GM19438 (cell line): ENCODE measurements around the gene STRADA.

Experiments used
- ATAC-seq: cut with Tn5 transposase; IDR thresholded peaks from one replicate; pipeline ENCODE4 v1.9.1; 2021; ENCODE audit warnings: low read depth; ENCODE audit not compliant: unreplicated experiment

STRADA gene

GRCh38 chr17:63688396-63689020, 53.1 kb downstream of the STRADA start:
- ATAC-seq = no peak

GRCh38 chr17:63686138-63686685, 55.4 kb downstream of the STRADA start:
- ATAC-seq = no peak

- ATAC-seq = no peak
Observed at GRCh38 chr17:63685578-63685977, 56.0 kb downstream of the STRADA start.

- ATAC-seq = no peak
Observed at GRCh38 chr17:63685041-63685440, 56.6 kb downstream of the STRADA start.

DNA sequence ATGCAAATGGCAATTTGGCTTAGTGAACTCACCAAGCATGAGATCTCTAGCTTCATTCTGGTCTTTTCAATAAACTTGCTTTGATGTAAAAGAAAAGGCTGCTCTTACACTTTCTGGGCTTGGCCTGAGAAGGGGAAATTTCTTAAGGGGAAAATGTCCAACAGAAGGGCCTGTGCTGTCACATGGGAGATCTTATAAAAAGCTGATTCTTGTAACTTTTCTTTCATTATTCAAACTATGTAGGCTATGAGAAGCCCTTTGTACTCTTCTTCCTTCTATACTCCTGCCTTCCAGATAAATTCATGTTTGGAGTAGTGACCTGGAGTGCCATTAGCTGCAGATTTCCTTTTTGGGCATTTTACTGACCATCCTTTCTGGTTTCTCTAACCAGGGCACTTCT, 58.6 kb downstream of the STRADA start:
- ATAC-seq = no peak

GRCh38 chr17:63682441-63682840, 59.2 kb downstream of the STRADA start:
- ATAC-seq = no peak

GRCh38 chr17:63681530-63681929, 60.1 kb downstream of the STRADA start:
- ATAC-seq = no peak

DNA sequence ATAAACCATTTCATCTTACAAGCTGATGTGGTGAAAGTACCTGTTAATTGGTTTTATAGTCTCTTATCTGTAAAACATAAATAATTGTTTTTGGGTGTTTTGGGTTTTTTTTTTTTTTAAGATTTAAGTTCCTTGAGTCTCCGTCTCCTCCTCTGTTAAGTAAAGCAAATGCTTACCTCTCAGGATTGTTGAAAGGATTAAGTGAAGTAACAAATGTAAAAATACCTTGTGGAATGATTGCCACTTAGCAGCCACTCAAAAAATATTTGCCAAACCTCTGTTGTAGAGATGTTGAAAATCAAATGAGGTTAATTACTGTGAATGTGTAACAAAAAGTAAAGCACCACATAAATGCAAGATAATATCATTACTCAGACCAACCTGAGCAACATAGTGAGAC, 60.9 kb downstream of the STRADA start:
- no peak for ATAC-seq

- ATAC-seq = no peak
Observed at GRCh38 chr17:63679214-63679613, 62.4 kb downstream of the STRADA start.

GRCh38 chr17:63676584-63676983, 65.0 kb downstream of the STRADA start:
- ATAC-seq = no peak

DNA sequence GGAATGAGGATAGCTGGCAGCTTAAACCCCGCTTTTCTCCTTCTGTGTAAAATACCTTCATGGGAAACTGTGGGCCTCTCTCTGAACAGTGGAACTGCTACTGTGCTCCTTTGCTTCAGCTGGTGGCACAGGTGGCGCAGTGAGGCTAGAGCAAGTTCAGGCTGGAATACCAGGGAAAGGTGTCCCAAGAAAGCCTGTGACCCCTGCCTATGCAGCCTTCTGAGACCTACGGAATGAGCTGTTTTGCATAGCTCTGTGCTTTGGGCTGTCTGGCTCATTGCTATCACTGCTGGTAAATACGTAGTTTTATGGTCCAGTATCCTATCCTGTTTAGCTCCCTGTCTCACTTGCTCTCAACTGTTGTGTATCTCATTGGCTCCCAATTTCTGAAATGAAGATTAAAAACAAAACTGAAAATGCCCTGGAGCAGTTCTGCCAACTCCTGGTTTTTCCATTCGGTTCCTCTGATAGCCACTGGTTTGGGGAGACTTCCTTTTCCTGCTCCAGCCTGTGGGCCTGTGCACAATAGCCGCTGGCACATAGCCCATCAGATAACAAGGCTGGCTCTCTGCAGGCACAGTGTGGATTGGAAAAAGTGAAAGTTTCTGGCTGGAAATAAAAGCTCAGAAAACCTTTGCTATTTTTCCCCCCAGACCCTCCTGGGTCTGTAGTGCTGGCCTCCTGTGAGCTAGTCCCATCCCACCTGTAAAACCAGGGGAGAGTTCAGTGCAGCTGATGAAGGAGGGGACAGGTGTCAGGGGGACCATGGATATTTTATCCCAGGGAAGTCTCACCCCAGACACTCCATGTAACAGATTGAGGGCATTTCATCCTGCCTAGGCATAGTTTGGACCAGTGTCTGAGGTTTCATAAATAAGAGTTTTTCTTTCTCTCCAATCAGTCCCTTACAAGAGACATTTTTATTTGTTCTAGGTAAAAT, 65.7 kb downstream of the STRADA start:
- ATAC-seq = no peak

GRCh38 chr17:63675231-63675606, 66.4 kb downstream of the STRADA start:
- no peak for ATAC-seq

DNA sequence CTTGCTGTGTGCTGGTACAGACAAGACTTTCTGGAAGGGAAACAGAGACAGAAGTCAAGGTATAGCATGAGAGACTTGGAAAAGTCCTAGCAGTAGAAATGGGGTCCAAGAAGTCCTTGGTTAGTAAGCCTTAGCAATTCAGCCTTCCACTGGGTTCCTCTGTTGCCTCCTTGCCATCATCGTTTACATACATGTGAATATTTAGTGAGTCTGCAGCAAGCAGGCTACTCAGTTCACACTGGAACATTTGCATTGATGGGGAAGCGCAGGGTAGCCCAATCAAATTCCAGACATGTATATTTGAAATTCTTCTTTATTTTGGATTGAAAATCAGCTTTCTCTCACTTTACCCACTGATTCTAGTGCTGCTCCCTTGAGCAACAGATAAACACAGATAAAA, 68.7 kb downstream of the STRADA start:
- ATAC-seq = no peak

DNA sequence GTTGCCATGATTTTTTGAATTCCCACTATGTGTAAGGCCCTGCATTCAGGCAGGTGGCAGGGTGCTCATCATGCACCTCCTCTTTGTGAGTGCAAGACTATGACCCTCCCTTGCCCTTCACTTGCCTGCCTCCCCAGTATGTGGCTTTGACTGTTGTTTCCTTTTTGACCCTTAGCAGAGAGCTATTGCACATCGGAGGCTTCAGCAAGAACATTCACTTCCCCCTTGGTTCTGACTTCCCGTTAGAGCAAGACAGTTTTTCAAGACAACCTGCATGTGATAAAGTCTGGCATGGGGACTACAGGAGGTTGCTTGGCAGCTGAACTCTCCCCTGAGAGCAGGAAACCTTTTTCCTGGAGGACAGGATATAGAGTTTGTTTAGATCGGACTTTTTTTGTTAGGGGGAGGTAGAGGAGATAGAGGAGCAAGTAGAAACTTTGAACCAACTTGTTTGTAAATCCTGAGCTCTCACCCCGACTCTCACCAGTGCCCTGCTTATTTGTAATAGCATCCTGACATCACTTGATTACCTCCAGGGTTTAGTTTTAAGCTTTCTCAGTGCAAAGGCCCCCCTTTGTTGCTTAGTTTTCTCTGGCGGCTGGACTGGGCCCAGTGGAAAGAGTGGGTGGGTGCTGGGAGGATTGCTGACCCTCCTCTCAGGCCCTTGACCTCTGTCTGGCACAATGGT, 75.9 kb downstream of the STRADA start:
- ATAC-seq = no peak

- no peak for ATAC-seq
Observed at GRCh38 chr17:63659850-63660249, 81.7 kb downstream of the STRADA start.

DNA sequence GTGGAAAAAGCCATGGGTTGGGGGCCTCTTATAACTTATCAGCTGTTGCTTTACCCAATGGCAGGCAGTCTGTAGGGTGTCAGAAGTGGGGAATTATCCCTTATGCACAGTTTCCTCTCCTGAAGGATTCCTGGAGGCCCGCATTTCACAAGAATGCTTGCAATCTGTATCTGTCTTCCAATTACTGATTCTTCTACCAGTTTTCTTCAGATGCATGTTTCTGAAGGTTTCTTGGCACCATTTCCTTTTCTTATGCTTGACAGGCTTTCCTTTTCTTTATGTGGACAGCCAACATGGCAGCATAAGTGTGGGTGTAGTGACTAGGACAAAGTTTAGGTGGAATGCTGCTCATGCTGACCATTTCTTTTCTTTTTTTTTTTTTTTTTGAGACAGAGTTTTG, 83.2 kb downstream of the STRADA start:
- ATAC-seq = no peak

DNA sequence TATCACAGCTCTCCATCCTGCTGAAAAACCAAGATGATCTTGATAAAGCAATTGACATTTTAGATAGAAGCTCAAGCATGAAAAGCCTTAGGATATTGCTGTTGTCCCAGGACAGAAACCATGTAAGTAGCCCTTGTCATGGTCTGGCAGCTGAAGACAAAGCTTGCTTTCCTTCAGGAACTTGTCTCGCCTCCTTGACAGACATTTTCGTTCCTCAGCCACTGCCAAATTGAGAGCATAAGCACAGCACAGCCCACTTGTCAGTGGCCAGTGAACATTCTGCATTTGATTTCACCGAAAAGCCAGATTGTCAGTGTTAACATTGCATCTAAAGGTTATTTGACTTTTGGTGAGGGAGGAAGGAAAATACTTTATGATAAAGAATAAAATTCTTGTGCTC, 83.8 kb downstream of the STRADA start:
- no peak for ATAC-seq

- no peak for ATAC-seq
Observed at GRCh38 chr17:63653050-63653449, 88.5 kb downstream of the STRADA start.
